Endothelial cell of umbilical vein (primary cell): Measurements from ENCODE around the gene CEP162. TPM values are rescaled to one million over a fixed set of nuclear protein-coding genes. Genes with fewer than 3 reads are reported as not detected.

ENCODE experiments used
- BruUV-seq: library from RNA; stranded (reverse); fragments of 400-500 nt; replicated peaks from 2 replicates; lab custom pipeline; 2021; lab: Mats Ljungman, UMichigan
- CTCF ChIA-PET: fragments of 300-600, 350-600 bp; sonication (Branson Sonifier 250); formaldehyde crosslinking; loops from one replicate; lab custom pipeline; 2021; ENCODE audit warnings: antibody characterized with exemption, inconsistent platforms; lab: Charles Lee
- POLR2A ChIA-PET: fragments of 300-600, 350-600 bp; sonication (Branson Sonifier 250); formaldehyde crosslinking; loops from one replicate; lab custom pipeline; 2021; ENCODE audit warnings: antibody characterized with exemption, inconsistent platforms; lab: Charles Lee
- DNase-seq: peaks from one replicate; pipeline ENCODE4 v3.0.0-alpha.2; 2011; ENCODE audit warnings: low read depth, low spot score
- FAIRE-seq: peaks from 2 replicates; lab custom pipeline; 2011; peaks lifted over from hg19 to GRCh38; lab: Jason Lieb, UNC
- H2AFZ ChIP-seq: 2 replicates; pipeline ENCODE4 v1.6.0; 2012; ENCODE audit warnings: low read depth, low read length, control low read depth, inconsistent platforms
- H3K27ac ChIP-seq: 2 replicates; pipeline ENCODE4 v1.5.1; 2011; ENCODE audit warnings: low read depth, mild to moderate bottlenecking, control low read depth, low read length, moderate library complexity; ENCODE audit not compliant: insufficient read depth
- H3K27me3 ChIP-seq, 2 experiments: 2 replicates each; pipeline versions ENCODE4 v1.6.0 to v1.6.1; 2011; ENCODE audit warnings: low read length in 2 of 2, mixed read lengths in 1 of 2; ENCODE audit not compliant: control insufficient read depth in 2 of 2, insufficient read depth in 2 of 2
- H3K36me3 ChIP-seq, 2 experiments: 2 replicates in 1 of 2; 3 replicates in 1 of 2; pipeline ENCODE4 v1.5.1; 2011; ENCODE audit warnings: low read length in 2 of 2, mild to moderate bottlenecking in 1 of 2, moderate library complexity in 1 of 2; ENCODE audit not compliant: control insufficient read depth in 2 of 2, insufficient read depth in 2 of 2; ENCODE audit errors: extremely low read depth in 1 of 2
- H3K4me1 ChIP-seq: 3 replicates; pipeline ENCODE4 v1.5.1; 2011; ENCODE audit warnings: mild to moderate bottlenecking, low read length; ENCODE audit not compliant: control insufficient read depth, insufficient read depth; ENCODE audit errors: extremely low read depth
- H3K4me2 ChIP-seq: 2 replicates; pipeline ENCODE4 v1.6.1; 2011; ENCODE audit warnings: low read length, control low read depth, mixed read lengths; ENCODE audit not compliant: insufficient read depth
- H3K4me3 ChIP-seq, 3 experiments: fragments of 200-600 bp in 1 of 3; sonication (generic), shearing (Covaris generic) in 1 of 3; replicated peaks in 1 of 3; 2 replicates each; pipeline ENCODE4 v1.5.1; 2011 to 2016; ENCODE audit warnings: control low read depth in 3 of 3, low read length in 3 of 3, mild to moderate bottlenecking in 2 of 3, inconsistent platforms in 1 of 3, low read depth in 1 of 3, moderate library complexity in 1 of 3; ENCODE audit not compliant: insufficient read depth in 1 of 3
- H3K79me2 ChIP-seq: 2 replicates; pipeline ENCODE4 v1.6.0; 2012; ENCODE audit warnings: low read length, inconsistent platforms; ENCODE audit not compliant: control insufficient read depth, insufficient read depth
- H3K9ac ChIP-seq: replicated peaks from 2 replicates; pipeline ENCODE3; 2011; ENCODE audit warnings: low read length, control low read depth; ENCODE audit not compliant: insufficient read depth; ENCODE audit errors: extremely low read depth
- H3K9me1 ChIP-seq: replicated peaks from 3 replicates; pipeline ENCODE4 v1.6.0; 2011; ENCODE audit warnings: mild to moderate bottlenecking, low read length; ENCODE audit not compliant: control insufficient read depth, insufficient read depth; ENCODE audit errors: extremely low read depth
- H3K9me3 ChIP-seq: replicated peaks from 2 replicates; pipeline ENCODE4 v1.5.1; 2012; ENCODE audit warnings: low read length, inconsistent platforms; ENCODE audit not compliant: control insufficient read depth, insufficient read depth
- H4K20me1 ChIP-seq: replicated peaks from 2 replicates; pipeline ENCODE3; 2011; ENCODE audit warnings: mild to moderate bottlenecking, low read length; ENCODE audit not compliant: control insufficient read depth, insufficient read depth; ENCODE audit errors: extremely low read depth
- CTCF ChIP-seq, 2 donors: IDR thresholded peaks; 1 replicate in 1 of 2; 2 replicates in 1 of 2; pipeline ENCODE4 v1.5.1; 2011; ENCODE audit warnings: low read length in 2 of 2, mild to moderate bottlenecking in 2 of 2, moderate library complexity in 2 of 2, control low read depth in 1 of 2, inconsistent platforms in 1 of 2, low read depth in 1 of 2; ENCODE audit not compliant: insufficient read depth in 1 of 2; ENCODE audit errors: extremely low read depth in 1 of 2
- EZH2 ChIP-seq: IDR thresholded peaks from 2 replicates; pipeline ENCODE4 v1.6.1; 2012; ENCODE audit warnings: borderline replicate concordance, low read depth, mild to moderate bottlenecking, moderate library complexity, low read length, inconsistent platforms; ENCODE audit not compliant: severe bottlenecking
- FOS ChIP-seq: IDR thresholded peaks from 2 replicates; pipeline ENCODE4 v1.6.1; 2011; ENCODE audit warnings: mild to moderate bottlenecking, low read length, moderate library complexity, borderline replicate concordance; ENCODE audit not compliant: insufficient read depth
- GATA2 ChIP-seq: IDR thresholded peaks from 2 replicates; pipeline ENCODE4 v1.7.0; 2011; ENCODE audit warnings: low read depth, mild to moderate bottlenecking, moderate library complexity, mixed read lengths, low read length; ENCODE audit not compliant: insufficient read length, insufficient read depth
- JUN ChIP-seq: IDR thresholded peaks from 2 replicates; pipeline ENCODE4 v1.6.1; 2011; ENCODE audit warnings: borderline replicate concordance, low read depth; ENCODE audit not compliant: insufficient read length, insufficient read depth
- MAX ChIP-seq: IDR thresholded peaks from 2 replicates; pipeline ENCODE4 v1.6.1; 2011; ENCODE audit not compliant: insufficient read depth, insufficient read length
- MYC ChIP-seq: IDR thresholded peaks from one replicate; pipeline ENCODE4 v1.6.1; 2011; ENCODE audit warnings: mild to moderate bottlenecking, low read depth, low read length
- POLR2A ChIP-seq: IDR thresholded peaks from 2 replicates; pipeline ENCODE4 v1.6.1; 2012; ENCODE audit warnings: low read depth, mild to moderate bottlenecking, control low read depth, low read length
- POLR2AphosphoS5 ChIP-seq: IDR thresholded peaks from 2 replicates; pipeline ENCODE4 v1.6.1; 2012; ENCODE audit warnings: low read depth, mild to moderate bottlenecking, control low read depth, low read length, moderate library complexity; ENCODE audit not compliant: insufficient read depth
- dilution Hi-C: fragments of 300-500 bp; cut with MboI; formaldehyde crosslinking; loops from one replicate; pipeline ENCODE4 v1.15.0; 2019; ENCODE audit warnings: low sequenced_read_pairs; ENCODE audit not compliant: extremely low pct_ligation_motif_present
- intact Hi-C: fragments of 100-400 bp; cut with micrococcal nuclease; formaldehyde crosslinking; loops from one replicate; pipeline ENCODE4 v1.10.0; 2022
- polyA plus RNA-seq, 4 experiments: library from polyadenylated mRNA; depleted of rRNA in 3 of 4; stranded (reverse) in 3 of 4; unstranded in 1 of 4; fragments of >200 nt; gene quantifications; 2 replicates each; pipeline versions ENCODE4 v1.2.1 to v1.2.3, GENCODE V29; 2011 to 2012; ENCODE audit warnings: missing spikeins in 1 of 4
- total RNA-seq: library from RNA; stranded (reverse); gene quantifications from 2 replicates; pipeline ENCODE4 v1.2.3, GENCODE V29; 2021

CEP162 gene
- total and polyA plus RNA-seq, 2 donors (not counting 3 experiments of a cell fraction or from before 2014, with no cell fraction given) = 0.79 to 10.8 TPM

GRCh38 chr6:84268781-84269180 lies 41.3 kb upstream of the CEP162 start:
- Histone ChIP-seq H3K4me2 (no peak overlapping the region), H2AFZ (no peak overlapping the region), H3K4me3 (no peak overlapping the region), H3K36me3 (no peaks in the 10 kb centered on the region), H3K9me1 (no peaks in the 10 kb centered on the region), H3K9ac (no peak overlapping the region), H3K27ac (no peak overlapping the region), H4K20me1 (no peaks in the 10 kb centered on the region), H3K79me2 (no peaks in the 10 kb centered on the region), H3K9me3 (no peaks in the 10 kb centered on the region), H3K4me1 (no peaks in the 10 kb centered on the region), H3K27me3 (peaks cover 0 to 3% of the 10 kb centered on the region in 2 experiments)
- TF ChIP-seq FOS (no peak), GATA2 (no peak), MAX (no peak), CTCF (IDR thresholded peaks at IDR 0.05; ENCODE audit: extremely low read depth in 1 of 2, insufficient read depth in 1 of 2, low read depth in 1 of 2, low read length in 2 of 2) (no peak), POLR2A (no peak), EZH2 (no peak), MYC (no peak), POLR2AphosphoS5 (no peak), JUN (no peak)
- DNase-seq = no peak
- ChIA-PET POLR2A (no interaction called here), CTCF (no interaction called here)
- intact Hi-C loops = no loop called here
- FAIRE-seq = no peak
- no TSS peak for BruUV-seq
- dilution Hi-C loops = no loop called here
